Neural cell (in vitro differentiated cells): ENCODE measurements around the gene AGXT2. TPM values are rescaled to one million over a fixed set of nuclear protein-coding genes. Genes with fewer than 3 reads are reported as not detected.

Experiments
- H2AFZ ChIP-seq: fragments of 200-600, 300-800 bp; sonication (generic), shearing (Covaris generic); 2 replicates; pipeline ENCODE4 v1.6.0; 2014; ENCODE audit warnings: low read depth, mild to moderate bottlenecking, antibody characterized with exemption, low read length, moderate library complexity
- H3F3A ChIP-seq: fragments of 200-600 bp; shearing (Covaris generic); 2 replicates; pipeline ENCODE4 v1.6.1; 2016; ENCODE audit warnings: mild to moderate bottlenecking, moderate library complexity, mixed read lengths, antibody characterized with exemption, low read length; ENCODE audit not compliant: insufficient read depth, poor library complexity, severe bottlenecking
- H3K27ac ChIP-seq: fragments of 200-600, 300-800 bp; sonication (generic), shearing (Covaris generic); 2 replicates; pipeline ENCODE4 v1.5.1; 2014; ENCODE audit warnings: mild to moderate bottlenecking, low read length, moderate library complexity
- H3K27me3 ChIP-seq: fragments of 300-800, 200-600 bp; sonication (generic), shearing (Covaris generic); 2 replicates; pipeline ENCODE4 v1.6.0; 2014; ENCODE audit warnings: mild to moderate bottlenecking, low read depth, low read length, moderate library complexity; ENCODE audit not compliant: insufficient read depth
- H3K36me3 ChIP-seq: fragments of 300-800, 200-600 bp; sonication (generic), shearing (Covaris generic); 2 replicates; pipeline ENCODE4 v1.5.1; 2014; ENCODE audit warnings: mild to moderate bottlenecking, antibody characterized with exemption, low read length, moderate library complexity; ENCODE audit not compliant: insufficient read depth
- H3K4me2 ChIP-seq: fragments of 300-800, 200-600 bp; sonication (generic), shearing (Covaris generic); 2 replicates; pipeline ENCODE4 v1.6.0; 2014; ENCODE audit warnings: mild to moderate bottlenecking, low read length
- H3K4me3 ChIP-seq: fragments of 300-800, 200-600 bp; sonication (generic), shearing (Covaris generic); 2 replicates; pipeline ENCODE4 v1.5.1; 2014; ENCODE audit warnings: mild to moderate bottlenecking, low read length, moderate library complexity
- H3K79me2 ChIP-seq: fragments of 200-600 bp; shearing (Covaris generic); replicated peaks from 2 replicates; pipeline ENCODE4 v1.6.0; 2014; ENCODE audit warnings: mild to moderate bottlenecking, low read length, moderate library complexity; ENCODE audit not compliant: insufficient read depth
- H3K9ac ChIP-seq: fragments of 300-800, 200-600 bp; sonication (generic), shearing (Covaris generic); 2 replicates; pipeline ENCODE4 v1.6.1; 2016; ENCODE audit warnings: mild to moderate bottlenecking, low read length, mixed read lengths
- H3K9me2 ChIP-seq: fragments of 200-600 bp; shearing (Covaris generic); 2 replicates; pipeline ENCODE4 v1.6.1; 2016; ENCODE audit warnings: mild to moderate bottlenecking, low read length, mixed read lengths; ENCODE audit not compliant: insufficient read depth
- H3K9me3 ChIP-seq: fragments of 200-600, 300-800 bp; sonication (generic), shearing (Covaris generic); 2 replicates; pipeline ENCODE4 v1.6.1; 2016; ENCODE audit warnings: mild to moderate bottlenecking, mixed run types, low read length, moderate library complexity, mixed read lengths
- H4K20me1 ChIP-seq: fragments of 200-600 bp; shearing (Covaris generic); 2 replicates; pipeline ENCODE4 v1.6.1; 2016; ENCODE audit warnings: mild to moderate bottlenecking, mixed run types; ENCODE audit not compliant: insufficient read depth
- EP300 ChIP-seq: fragments of 450-650 bp; conservative IDR thresholded peaks from 2 replicates; pipeline ENCODE4 v1.6.1; 2014; ENCODE audit warnings: antibody characterized with exemption, mild to moderate bottlenecking, moderate library complexity; ENCODE audit not compliant: poor library complexity, severe bottlenecking
- EZH2 ChIP-seq: fragments of 200-600, 300-800 bp; shearing (Covaris generic), sonication (generic); IDR thresholded peaks from 2 replicates; pipeline ENCODE4 v1.6.1; 2014; ENCODE audit warnings: antibody characterized with exemption, low read length, borderline replicate concordance, mild to moderate bottlenecking; ENCODE audit not compliant: insufficient read depth, poor library complexity, severe bottlenecking
- MXI1 ChIP-seq: fragments of 450-650 bp; conservative IDR thresholded peaks from 2 replicates; pipeline ENCODE4 v1.6.1; 2014; ENCODE audit warnings: antibody characterized with exemption, mild to moderate bottlenecking; ENCODE audit not compliant: poor library complexity, severe bottlenecking
- POLR2AphosphoS5 ChIP-seq: IDR thresholded peaks from 2 replicates; pipeline ENCODE4 v1.6.1; 2012
- RAD21 ChIP-seq: fragments of 450-650 bp; conservative IDR thresholded peaks from 2 replicates; pipeline ENCODE4 v1.6.1; 2014; ENCODE audit warnings: antibody characterized with exemption, mild to moderate bottlenecking, moderate library complexity
- SMC3 ChIP-seq: fragments of 450-650 bp; conservative IDR thresholded peaks from 2 replicates; pipeline ENCODE4 v1.6.1; 2014; ENCODE audit warnings: antibody characterized with exemption, mild to moderate bottlenecking, moderate library complexity; ENCODE audit not compliant: poor library complexity
- TAF1 ChIP-seq: IDR thresholded peaks from 2 replicates; pipeline ENCODE4 v1.6.1; 2012; ENCODE audit warnings: low read depth
- polyA plus RNA-seq: library from polyadenylated mRNA; depleted of rRNA; stranded (reverse); fragments of >200 nt; gene quantifications from 2 replicates; pipeline ENCODE4 v1.2.3, GENCODE V29; 2014
- TF ChIP-seq, protein P1 (sequence below): IDR thresholded peaks from 2 replicates; pipeline ENCODE4 v1.6.1; 2012; ENCODE audit warnings: borderline replicate concordance
- TF ChIP-seq, protein P2 (sequence below): fragments of 450-650 bp; IDR thresholded peaks from 2 replicates; pipeline ENCODE4 v1.5.1; 2014; ENCODE audit warnings: antibody characterized with exemption, mild to moderate bottlenecking, moderate library complexity; ENCODE audit not compliant: poor library complexity, severe bottlenecking

The AGXT2 gene
- polyA plus RNA-seq, 1 donor from 2014 or later, result not detected

DNA sequence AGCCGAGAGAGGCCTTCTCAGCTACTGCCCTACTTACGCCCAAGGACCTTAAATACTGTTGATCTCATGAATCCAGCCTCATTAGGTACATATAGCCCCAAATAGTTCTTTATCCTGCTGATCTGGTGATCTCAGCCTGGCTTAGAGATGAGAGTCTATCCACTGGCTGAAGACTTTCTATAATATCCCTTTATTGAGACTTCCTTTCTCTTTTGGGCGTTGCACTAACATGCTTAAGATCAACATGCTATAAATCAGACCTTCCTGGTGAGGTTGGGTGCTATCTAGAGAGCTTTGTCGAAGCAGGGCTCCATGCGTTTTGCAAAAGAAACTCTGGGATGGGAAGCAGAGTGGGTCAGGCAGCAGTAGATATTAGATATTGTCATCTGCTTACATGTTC lies 44.0 kb upstream of the AGXT2 start:
- H3K4me2 ChIP-seq, result no peak overlapping the region
- H3F3A ChIP-seq, result no peaks in the 10 kb centered on the region
- H3K9ac ChIP-seq, result no peak overlapping the region
- no peaks in the 10 kb centered on the region for H3K36me3 ChIP-seq
- no peaks in the 10 kb centered on the region for H3K27me3 ChIP-seq
- no peaks in the 10 kb centered on the region for H3K79me2 ChIP-seq
- no peaks in the 10 kb centered on the region for H4K20me1 ChIP-seq
- H2AFZ ChIP-seq, result no peak overlapping the region
- H3K9me3 ChIP-seq, result no peaks in the 10 kb centered on the region
- TF ChIP-seq RAD21, result no peak
- no peak for TF ChIP-seq MXI1
- no peak for TF ChIP-seq EP300
- TF ChIP-seq, protein P1, sequence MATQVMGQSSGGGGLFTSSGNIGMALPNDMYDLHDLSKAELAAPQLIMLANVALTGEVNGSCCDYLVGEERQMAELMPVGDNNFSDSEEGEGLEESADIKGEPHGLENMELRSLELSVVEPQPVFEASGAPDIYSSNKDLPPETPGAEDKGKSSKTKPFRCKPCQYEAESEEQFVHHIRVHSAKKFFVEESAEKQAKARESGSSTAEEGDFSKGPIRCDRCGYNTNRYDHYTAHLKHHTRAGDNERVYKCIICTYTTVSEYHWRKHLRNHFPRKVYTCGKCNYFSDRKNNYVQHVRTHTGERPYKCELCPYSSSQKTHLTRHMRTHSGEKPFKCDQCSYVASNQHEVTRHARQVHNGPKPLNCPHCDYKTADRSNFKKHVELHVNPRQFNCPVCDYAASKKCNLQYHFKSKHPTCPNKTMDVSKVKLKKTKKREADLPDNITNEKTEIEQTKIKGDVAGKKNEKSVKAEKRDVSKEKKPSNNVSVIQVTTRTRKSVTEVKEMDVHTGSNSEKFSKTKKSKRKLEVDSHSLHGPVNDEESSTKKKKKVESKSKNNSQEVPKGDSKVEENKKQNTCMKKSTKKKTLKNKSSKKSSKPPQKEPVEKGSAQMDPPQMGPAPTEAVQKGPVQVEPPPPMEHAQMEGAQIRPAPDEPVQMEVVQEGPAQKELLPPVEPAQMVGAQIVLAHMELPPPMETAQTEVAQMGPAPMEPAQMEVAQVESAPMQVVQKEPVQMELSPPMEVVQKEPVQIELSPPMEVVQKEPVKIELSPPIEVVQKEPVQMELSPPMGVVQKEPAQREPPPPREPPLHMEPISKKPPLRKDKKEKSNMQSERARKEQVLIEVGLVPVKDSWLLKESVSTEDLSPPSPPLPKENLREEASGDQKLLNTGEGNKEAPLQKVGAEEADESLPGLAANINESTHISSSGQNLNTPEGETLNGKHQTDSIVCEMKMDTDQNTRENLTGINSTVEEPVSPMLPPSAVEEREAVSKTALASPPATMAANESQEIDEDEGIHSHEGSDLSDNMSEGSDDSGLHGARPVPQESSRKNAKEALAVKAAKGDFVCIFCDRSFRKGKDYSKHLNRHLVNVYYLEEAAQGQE, result no peak
- no peak for TF ChIP-seq EZH2
- TF ChIP-seq POLR2AphosphoS5, result no peak
- TF ChIP-seq, protein P2, sequence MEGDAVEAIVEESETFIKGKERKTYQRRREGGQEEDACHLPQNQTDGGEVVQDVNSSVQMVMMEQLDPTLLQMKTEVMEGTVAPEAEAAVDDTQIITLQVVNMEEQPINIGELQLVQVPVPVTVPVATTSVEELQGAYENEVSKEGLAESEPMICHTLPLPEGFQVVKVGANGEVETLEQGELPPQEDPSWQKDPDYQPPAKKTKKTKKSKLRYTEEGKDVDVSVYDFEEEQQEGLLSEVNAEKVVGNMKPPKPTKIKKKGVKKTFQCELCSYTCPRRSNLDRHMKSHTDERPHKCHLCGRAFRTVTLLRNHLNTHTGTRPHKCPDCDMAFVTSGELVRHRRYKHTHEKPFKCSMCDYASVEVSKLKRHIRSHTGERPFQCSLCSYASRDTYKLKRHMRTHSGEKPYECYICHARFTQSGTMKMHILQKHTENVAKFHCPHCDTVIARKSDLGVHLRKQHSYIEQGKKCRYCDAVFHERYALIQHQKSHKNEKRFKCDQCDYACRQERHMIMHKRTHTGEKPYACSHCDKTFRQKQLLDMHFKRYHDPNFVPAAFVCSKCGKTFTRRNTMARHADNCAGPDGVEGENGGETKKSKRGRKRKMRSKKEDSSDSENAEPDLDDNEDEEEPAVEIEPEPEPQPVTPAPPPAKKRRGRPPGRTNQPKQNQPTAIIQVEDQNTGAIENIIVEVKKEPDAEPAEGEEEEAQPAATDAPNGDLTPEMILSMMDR, result no peak
- TF ChIP-seq TAF1, result no peak
- TF ChIP-seq SMC3, result no peak
- H3K4me3 ChIP-seq, result no peak overlapping the region
- H3K9me2 ChIP-seq, result no peaks in the 10 kb centered on the region
- H3K27ac ChIP-seq, result no peak overlapping the region

DNA sequence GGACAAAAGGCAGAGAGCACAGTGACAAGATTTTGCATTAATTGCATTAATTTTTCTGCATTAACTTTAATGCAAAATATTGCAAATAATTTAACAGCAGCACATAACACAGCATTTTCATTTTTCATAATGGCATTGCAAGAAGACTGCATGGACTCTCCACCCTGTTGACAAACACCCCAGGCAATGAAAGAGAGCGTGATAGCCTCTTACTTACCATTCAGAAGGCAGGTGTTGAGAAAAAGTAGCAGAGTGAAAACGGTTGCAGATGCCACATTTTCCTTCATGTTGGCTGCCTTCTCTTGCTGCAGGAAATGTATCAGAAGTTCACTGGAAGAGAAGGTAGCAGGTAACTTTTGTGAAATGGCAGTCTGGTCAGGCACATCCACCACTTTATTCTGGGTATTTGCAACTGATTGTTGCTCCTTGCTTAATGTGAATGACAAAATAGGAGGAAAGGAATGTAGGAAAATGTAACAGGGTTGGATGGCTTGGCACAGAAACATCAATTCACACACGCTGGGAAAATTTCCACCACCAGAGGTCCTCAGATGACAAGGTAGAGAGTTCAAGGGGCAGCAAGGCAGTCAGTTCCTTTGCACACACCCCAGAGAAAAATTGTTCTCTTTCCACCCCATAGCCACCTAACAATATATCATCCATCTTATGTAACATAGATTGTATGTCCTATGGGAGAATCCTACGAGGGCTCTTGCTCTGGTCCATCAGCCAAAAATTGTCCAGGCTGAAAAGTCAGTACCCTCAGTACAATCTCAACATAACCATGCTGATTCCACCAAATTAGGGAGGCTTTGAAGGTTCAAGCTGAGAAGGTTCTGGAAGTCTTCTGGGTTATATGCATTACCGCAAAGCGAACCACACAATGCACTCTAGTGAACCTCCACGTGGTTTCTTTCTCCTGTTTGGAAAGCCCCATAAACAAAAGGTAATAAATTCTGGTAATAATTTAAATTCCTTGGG lies 41.9 kb upstream of the AGXT2 start:
- Histone ChIP-seq H3K9me2 (no peaks in the 10 kb centered on the region), H3K4me2 (no peak overlapping the region), H3K4me3 (no peak overlapping the region), H3F3A (no peaks in the 10 kb centered on the region), H2AFZ (no peak overlapping the region), H3K9me3 (no peaks in the 10 kb centered on the region), H3K27me3 (no peaks in the 10 kb centered on the region), H4K20me1 (no peaks in the 10 kb centered on the region), H3K27ac (no peak overlapping the region), H3K36me3 (no peaks in the 10 kb centered on the region), H3K9ac (no peak overlapping the region), H3K79me2 (no peaks in the 10 kb centered on the region)
- peak; percentile 93 for TF ChIP-seq RAD21
- TF ChIP-seq, protein P2, result peak; percentile 84
- TF ChIP-seq SMC3, result peak; percentile 96
- no peak for TF ChIP-seq MXI1
